ENCODE data around the gene SMURF1.

SMURF1 gene

GRCh38 chr7:99098286-99098823 lies 45.6 kb downstream of the SMURF1 start:
- no peak for DNase-seq (ENCODE audit: low spot score)

GRCh38 chr7:99097730-99098129 lies 46.2 kb downstream of the SMURF1 start:
- no peak for DNase-seq (ENCODE audit: low spot score)

- DNase-seq (ENCODE audit: low spot score) = no peak
These were observed 47.6 kb downstream of the SMURF1 start for GRCh38 chr7:99096124-99096887.

- DNase-seq (ENCODE audit: low spot score) = no peak
These were observed 48.2 kb downstream of the SMURF1 start for GRCh38 chr7:99095698-99096097.

GRCh38 chr7:99094401-99094800 lies 49.5 kb downstream of the SMURF1 start:
- no peak for DNase-seq (ENCODE audit: low spot score)

- no peak for DNase-seq (ENCODE audit: low spot score)
These were observed 51.7 kb downstream of the SMURF1 start for GRCh38 chr7:99092064-99092720.

GRCh38 chr7:99090771-99091542 lies 53.0 kb downstream of the SMURF1 start:
- DNase-seq (ENCODE audit: low spot score) = no peak

- no peak for DNase-seq (ENCODE audit: low spot score)
These were observed 53.8 kb downstream of the SMURF1 start for GRCh38 chr7:99089914-99090629.

- DNase-seq (ENCODE audit: low spot score) = no peak
These were observed 57.0 kb downstream of the SMURF1 start for GRCh38 chr7:99086944-99087343.

- DNase-seq (ENCODE audit: low spot score) = no peak
These were observed 57.4 kb downstream of the SMURF1 start for GRCh38 chr7:99086532-99086931.

- DNase-seq (ENCODE audit: low spot score) = no peak
These were observed 60.2 kb downstream of the SMURF1 start for GRCh38 chr7:99083733-99084132.

- DNase-seq (ENCODE audit: low spot score) = no peak
These were observed 60.7 kb downstream of the SMURF1 start for GRCh38 chr7:99083068-99083651.

GRCh38 chr7:99080679-99081078 lies 63.2 kb downstream of the SMURF1 start:
- no peak for DNase-seq (ENCODE audit: low spot score)

- DNase-seq (ENCODE audit: low spot score) = no peak
These were observed 64.8 kb downstream of the SMURF1 start for GRCh38 chr7:99079104-99079503.

- no peak for DNase-seq (ENCODE audit: low spot score)
These were observed 65.5 kb downstream of the SMURF1 start for GRCh38 chr7:99078416-99078815.

- no peak for DNase-seq (ENCODE audit: low spot score)
These were observed 67.3 kb downstream of the SMURF1 start for GRCh38 chr7:99076615-99077014.

- no peak for DNase-seq (ENCODE audit: low spot score)
These were observed 70.0 kb downstream of the SMURF1 start for GRCh38 chr7:99073839-99074446.

- no peak for DNase-seq (ENCODE audit: low spot score)
These were observed 71.8 kb downstream of the SMURF1 start for GRCh38 chr7:99072126-99072525.

- DNase-seq (ENCODE audit: low spot score) = no peak
These were observed 73.5 kb downstream of the SMURF1 start for GRCh38 chr7:99070361-99070760.

GRCh38 chr7:99061001-99061776 lies 82.7 kb downstream of the SMURF1 start:
- no peak for DNase-seq (ENCODE audit: low spot score)

Data from iPS-NIHi11 (cell line).